KMS-11 (cell line): ENCODE results near the gene NEK7.

ENCODE experiments used
- H2AFZ ChIP-seq: fragments of 200-600 bp; sonication (generic); 2 replicates; pipeline ENCODE4 v1.6.1; 2016; ENCODE audit warnings: antibody characterized with exemption, mixed run types, low read depth
- H3K27ac ChIP-seq: fragments of 200-600 bp; sonication (generic); 2 replicates; pipeline ENCODE4 v1.6.1; 2016; ENCODE audit warnings: mild to moderate bottlenecking, mixed run types
- H3K27me3 ChIP-seq: fragments of 200-600 bp; sonication (generic); 2 replicates; pipeline ENCODE4 v1.6.1; 2017; ENCODE audit warnings: mild to moderate bottlenecking, low read depth, mixed run types, moderate library complexity; ENCODE audit not compliant: insufficient read depth
- H3K36me3 ChIP-seq: fragments of 200-600 bp; sonication (generic); 2 replicates; pipeline ENCODE4 v1.6.1; 2017; ENCODE audit warnings: mild to moderate bottlenecking, mixed run types; ENCODE audit not compliant: insufficient read depth
- H3K4me1 ChIP-seq: fragments of 200-600 bp; sonication (generic); 2 replicates; pipeline ENCODE4 v1.6.1; 2016; ENCODE audit warnings: mild to moderate bottlenecking, low read depth, mixed run types; ENCODE audit not compliant: poor library complexity, severe bottlenecking
- H3K4me2 ChIP-seq: fragments of 200-600 bp; sonication (generic); 2 replicates; pipeline ENCODE4 v1.7.0; 2016; ENCODE audit warnings: mild to moderate bottlenecking, mixed run types
- H3K4me3 ChIP-seq: fragments of 200-600 bp; sonication (generic); IDR thresholded peaks from 2 replicates; pipeline ENCODE4 v1.6.1; 2017; ENCODE audit warnings: low read depth, low read length, mixed read lengths; ENCODE audit not compliant: insufficient read depth
- H3K79me2 ChIP-seq: fragments of 200-600 bp; sonication (generic); 2 replicates; pipeline ENCODE4 v1.6.1; 2016; ENCODE audit warnings: low read depth, mixed run types; ENCODE audit not compliant: insufficient read depth
- H3K9ac ChIP-seq: fragments of 200-600 bp; sonication (generic); 2 replicates; pipeline ENCODE4 v1.6.1; 2016; ENCODE audit warnings: mild to moderate bottlenecking, mixed run types
- H4K20me1 ChIP-seq: fragments of 200-600 bp; sonication (generic); 2 replicates; pipeline ENCODE4 v1.6.1; 2016; ENCODE audit warnings: mild to moderate bottlenecking, mixed run types; ENCODE audit not compliant: insufficient read depth
- CTCF ChIP-seq: fragments of 200-600 bp; sonication (generic); conservative IDR thresholded peaks from 2 replicates; pipeline ENCODE4 v1.6.1; 2017; ENCODE audit warnings: low read depth, mild to moderate bottlenecking, antibody characterized with exemption, low read length, moderate library complexity, mixed read lengths

Gene NEK7

GRCh38 chr1:198119906-198120305 is 36.9 kb upstream of the NEK7 start:
- Histone ChIP-seq H3K36me3 (no peaks in the 10 kb centered on the region), H3K4me3 (no peak overlapping the region), H3K79me2 (no peaks in the 10 kb centered on the region), H3K27me3 (no peaks in the 10 kb centered on the region), H3K4me2 (no peak overlapping the region), H3K4me1 (no peaks in the 10 kb centered on the region), H4K20me1 (no peaks in the 10 kb centered on the region), H3K9ac (no peak overlapping the region), H3K27ac (no peak overlapping the region), H2AFZ (no peak overlapping the region)
- no peak for TF ChIP-seq CTCF

- no peaks in the 10 kb centered on the region for H3K27me3 ChIP-seq
- H2AFZ ChIP-seq = no peak overlapping the region
- H3K79me2 ChIP-seq = no peaks in the 10 kb centered on the region
- no peaks in the 10 kb centered on the region for H4K20me1 ChIP-seq
- no peak for TF ChIP-seq CTCF
- no peak overlapping the region for H3K4me2 ChIP-seq
- no peaks in the 10 kb centered on the region for H3K4me1 ChIP-seq
- no peak overlapping the region for H3K27ac ChIP-seq
- no peak overlapping the region for H3K4me3 ChIP-seq
- no peaks in the 10 kb centered on the region for H3K36me3 ChIP-seq
- H3K9ac ChIP-seq = no peak overlapping the region
Measured at GRCh38 chr1:198121056-198121826, 35.6 kb upstream of the NEK7 start.

GRCh38 chr1:198122693-198123092 is 34.1 kb upstream of the NEK7 start:
- Histone ChIP-seq H3K9ac (no peak overlapping the region), H3K27me3 (no peaks in the 10 kb centered on the region), H2AFZ (no peak overlapping the region), H4K20me1 (no peaks in the 10 kb centered on the region), H3K4me1 (no peaks in the 10 kb centered on the region), H3K79me2 (no peaks in the 10 kb centered on the region), H3K4me2 (no peak overlapping the region), H3K4me3 (no peak overlapping the region), H3K36me3 (no peaks in the 10 kb centered on the region), H3K27ac (no peak overlapping the region)
- no peak for TF ChIP-seq CTCF

- Histone ChIP-seq H3K27me3 (no peaks in the 10 kb centered on the region), H2AFZ (no peak overlapping the region), H3K36me3 (no peaks in the 10 kb centered on the region), H3K79me2 (no peaks in the 10 kb centered on the region), H3K4me2 (no peak overlapping the region), H3K4me3 (no peak overlapping the region), H4K20me1 (no peaks in the 10 kb centered on the region), H3K9ac (no peak overlapping the region), H3K4me1 (no peaks in the 10 kb centered on the region), H3K27ac (no peak overlapping the region)
- no peak for TF ChIP-seq CTCF
Measured at GRCh38 chr1:198123133-198123532, 33.7 kb upstream of the NEK7 start.
